NCI-H2107 (cell line): ENCODE results near the gene RASGRF1.
"Not testable (repeated sequence)": the region's sequence is repeated elsewhere in the genome, so short reads cannot be mapped to it uniquely, and the experiment has no call there.

Experiments used
- DNase-seq: peaks from one replicate; lab custom pipeline; 2025; lab: John Stamatoyannopoulos, UW

The RASGRF1 gene

GRCh38 chr15:79008659-79009058, 81.9 kb downstream of the RASGRF1 start:
- no peak for DNase-seq

GRCh38 chr15:79007066-79007465, 83.5 kb downstream of the RASGRF1 start:
- no peak for DNase-seq

- DNase-seq: no peak
Observed at GRCh38 chr15:79006071-79006470, 84.5 kb downstream of the RASGRF1 start.

- no peak for DNase-seq
Observed at GRCh38 chr15:79004336-79004735, 86.2 kb downstream of the RASGRF1 start.

- no peak for DNase-seq
Observed at GRCh38 chr15:79003896-79004295, 86.7 kb downstream of the RASGRF1 start.

GRCh38 chr15:79003301-79003700, 87.3 kb downstream of the RASGRF1 start:
- no peak for DNase-seq

GRCh38 chr15:79002581-79002980, 88.0 kb downstream of the RASGRF1 start:
- DNase-seq: no peak

GRCh38 chr15:78999636-79000035, 90.9 kb downstream of the RASGRF1 start:
- no peak for DNase-seq

- no peak for DNase-seq
Observed at GRCh38 chr15:78998526-78998925, 92.1 kb downstream of the RASGRF1 start.

- DNase-seq: no peak
Observed at GRCh38 chr15:78997981-78998499, 92.5 kb downstream of the RASGRF1 start.

GRCh38 chr15:78996894-78997275, 93.7 kb downstream of the RASGRF1 start:
- DNase-seq: no peak

- DNase-seq: no peak
Observed at GRCh38 chr15:78995921-78996893, 94.4 kb downstream of the RASGRF1 start.

- DNase-seq: not testable (repeated sequence)
Observed at GRCh38 chr15:78995161-78995560, 95.4 kb downstream of the RASGRF1 start.

- no peak for DNase-seq
Observed at GRCh38 chr15:78993931-78994530, 96.5 kb downstream of the RASGRF1 start.

- DNase-seq: no peak
Observed at GRCh38 chr15:78993257-78993930, 97.2 kb downstream of the RASGRF1 start.

- DNase-seq: no peak
Observed at GRCh38 chr15:78992416-78993256, 97.9 kb downstream of the RASGRF1 start.

- DNase-seq: no peak
Observed at GRCh38 chr15:78991879-78992278, 98.7 kb downstream of the RASGRF1 start.

GRCh38 chr15:78991476-78991875, 99.1 kb downstream of the RASGRF1 start:
- no peak for DNase-seq

GRCh38 chr15:78990278-78990677, 100.3 kb downstream of the RASGRF1 start:
- DNase-seq: no peak

- DNase-seq: no peak
Observed at GRCh38 chr15:78989701-78990240, 100.8 kb downstream of the RASGRF1 start.

GRCh38 chr15:78988361-78988911, 102.1 kb downstream of the RASGRF1 start:
- no peak for DNase-seq
